ENCODE results near the gene HEPACAM. TPM values are rescaled to one million over a fixed set of nuclear protein-coding genes. Genes with fewer than 3 reads are reported as not detected.

Gene HEPACAM
- total RNA-seq, 2 donors from 2014 or later, result 0.26 to 7.9 TPM

- no peak for ATAC-seq
- 61 to 65% methylated on average over 9 of the region's 9 CpGs for WGBS, 2 donors
- no peak for DNase-seq
- no peak overlapping the region for H3K4me3 ChIP-seq
- no peaks in the 10 kb centered on the region for H3K4me1 ChIP-seq
- H3K27ac ChIP-seq, result no peak overlapping the region
- no peaks in the 10 kb centered on the region for H3K27me3 ChIP-seq
- no peaks in the 10 kb centered on the region for H3K36me3 ChIP-seq (replicated peaks in 1 of 2; ENCODE audit: insufficient read depth in 1 of 2, low read depth in 2 of 2)
- intact Hi-C loops (cut with DNase I), result no loop called here
- H3K9me3 ChIP-seq, result no peaks in the 10 kb centered on the region
- TF ChIP-seq CTCF (IDR thresholded peaks at IDR 0.05) (no peak), POLR2A (IDR thresholded peaks at IDR 0.05) (no peak)
These were observed 45.0 kb downstream of the HEPACAM start for GRCh38 chr11:124890683-124891372.

GRCh38 chr11:124890151-124890550, 45.7 kb downstream of the HEPACAM start:
- intact Hi-C loops (cut with DNase I), result no loop called here

GRCh38 chr11:124889191-124890091, 46.4 kb downstream of the HEPACAM start:
- TF ChIP-seq CTCF (IDR thresholded peaks at IDR 0.05), result no peak
- no peak for TF ChIP-seq POLR2A (IDR thresholded peaks at IDR 0.05)
- WGBS, 2 donors, result 76 to 89% methylated on average over 2 of the region's 2 CpGs

More at GRCh38 chr11:124890151-124890550, 45.7 kb downstream of the HEPACAM start:
- 78 to 81% methylated on average over 2 of the region's 2 CpGs for WGBS, 2 donors
- H3K27ac ChIP-seq, result no peak overlapping the region
- no peaks in the 10 kb centered on the region for H3K4me1 ChIP-seq
- H3K4me3 ChIP-seq, result no peak overlapping the region
- no peaks in the 10 kb centered on the region for H3K36me3 ChIP-seq (replicated peaks in 1 of 2; ENCODE audit: insufficient read depth in 1 of 2, low read depth in 2 of 2)
- H3K9me3 ChIP-seq, result no peaks in the 10 kb centered on the region
- H3K27me3 ChIP-seq, result no peaks in the 10 kb centered on the region
- no peak for ATAC-seq
- DNase-seq, result no peak
- no peak for TF ChIP-seq POLR2A (IDR thresholded peaks at IDR 0.05)
- TF ChIP-seq CTCF (IDR thresholded peaks at IDR 0.05), result no peak

GRCh38 chr11:124887667-124888013, 48.2 kb downstream of the HEPACAM start:
- no peaks in the 10 kb centered on the region for H3K27me3 ChIP-seq
- no peak overlapping the region for H3K27ac ChIP-seq
- intact Hi-C loops (cut with DNase I), result no loop called here
- no peaks in the 10 kb centered on the region for H3K9me3 ChIP-seq
- DNase-seq, result no peak
- TF ChIP-seq POLR2A (IDR thresholded peaks at IDR 0.05) (no peak), CTCF (IDR thresholded peaks at IDR 0.05) (no peak)
- H3K36me3 ChIP-seq (replicated peaks in 1 of 2; ENCODE audit: insufficient read depth in 1 of 2, low read depth in 2 of 2), result no peaks in the 10 kb centered on the region
- no peak for ATAC-seq
- peaks cover 3% of the 10 kb centered on the region for H3K4me1 ChIP-seq
- no peak overlapping the region for H3K4me3 ChIP-seq
- WGBS, 2 donors, result 20 to 58% methylated on average over 1 to 3 of the region's 3 CpGs

More at GRCh38 chr11:124889191-124890091, 46.4 kb downstream of the HEPACAM start:
- intact Hi-C loops (cut with DNase I), result no loop called here
- Histone ChIP-seq H3K27me3 (no peaks in the 10 kb centered on the region), H3K4me3 (no peak overlapping the region), H3K36me3 (replicated peaks in 1 of 2; ENCODE audit: insufficient read depth in 1 of 2, low read depth in 2 of 2) (no peaks in the 10 kb centered on the region), H3K9me3 (no peaks in the 10 kb centered on the region), H3K4me1 (no peaks in the 10 kb centered on the region), H3K27ac (no peak overlapping the region)
- ATAC-seq (no peak), DNase-seq (no peak)

Measured in body of pancreas (tissue), 4 donors.